Pulmonary artery endothelial cell (primary cell): ENCODE data around the gene TP53I3. TPM values are rescaled to one million over a fixed set of nuclear protein-coding genes. Genes with fewer than 3 reads are reported as not detected.
"Not testable (repeated sequence)": the region's sequence is repeated elsewhere in the genome, so short reads cannot be mapped to it uniquely, and the experiment has no call there.

ENCODE experiments used
- DNase-seq: peaks from one replicate; pipeline ENCODE4 v3.0.0-alpha.2; 2011; ENCODE audit warnings: low read depth, low spot score
- total RNA-seq: library from RNA; depleted of rRNA; stranded (reverse); fragments of >200 nt; gene quantifications from 2 replicates; pipeline ENCODE4 v1.2.3, GENCODE V29; 2014

Gene TP53I3
- total RNA-seq, 1 donor from 2014 or later, result 75.2 TPM

DNA sequence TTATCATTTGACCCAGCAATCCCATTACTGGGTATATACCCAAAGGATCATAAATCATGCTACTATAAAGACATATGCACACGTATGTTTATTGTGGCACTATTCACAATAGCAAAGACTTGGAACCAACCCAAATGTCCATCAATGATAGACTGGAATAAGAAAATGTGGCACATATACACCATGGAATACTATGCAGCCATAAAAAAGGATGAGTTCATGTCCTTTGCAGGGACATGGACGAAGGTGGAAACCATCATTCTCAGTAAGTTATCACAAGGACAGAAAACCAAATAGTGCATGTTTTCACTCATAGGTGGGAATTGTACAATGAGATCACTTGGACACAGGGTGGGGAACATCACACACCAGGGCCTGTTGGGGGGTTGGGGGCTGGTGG lies 16.1 kb upstream of the TP53I3 start:
- not testable (repeated sequence) for DNase-seq

DNA sequence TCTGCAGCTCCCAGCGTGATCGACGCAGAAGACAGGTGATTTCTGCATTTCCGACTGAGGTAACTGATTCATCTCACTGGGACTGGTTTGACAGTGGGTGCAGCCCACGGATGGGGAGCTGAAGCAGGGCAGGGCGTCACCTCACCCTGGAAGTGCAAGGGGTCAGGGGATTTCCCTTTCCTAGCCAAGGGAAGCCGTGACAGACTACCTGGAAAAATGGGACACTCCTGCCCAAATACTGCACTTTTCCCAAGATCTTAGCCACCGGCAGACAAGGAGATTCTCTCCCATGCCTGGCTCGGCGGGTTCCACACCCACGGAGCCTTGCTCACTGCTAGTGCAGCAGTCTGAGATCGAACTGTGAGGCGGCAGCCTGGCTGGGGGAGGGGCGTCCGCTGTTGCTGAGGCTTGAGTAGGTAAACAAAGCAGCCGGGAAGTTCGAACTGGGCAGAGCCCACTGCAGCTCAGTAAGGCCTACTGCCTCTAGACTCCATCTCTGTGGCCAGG lies 10.6 kb upstream of the TP53I3 start:
- not testable (repeated sequence) for DNase-seq

DNA sequence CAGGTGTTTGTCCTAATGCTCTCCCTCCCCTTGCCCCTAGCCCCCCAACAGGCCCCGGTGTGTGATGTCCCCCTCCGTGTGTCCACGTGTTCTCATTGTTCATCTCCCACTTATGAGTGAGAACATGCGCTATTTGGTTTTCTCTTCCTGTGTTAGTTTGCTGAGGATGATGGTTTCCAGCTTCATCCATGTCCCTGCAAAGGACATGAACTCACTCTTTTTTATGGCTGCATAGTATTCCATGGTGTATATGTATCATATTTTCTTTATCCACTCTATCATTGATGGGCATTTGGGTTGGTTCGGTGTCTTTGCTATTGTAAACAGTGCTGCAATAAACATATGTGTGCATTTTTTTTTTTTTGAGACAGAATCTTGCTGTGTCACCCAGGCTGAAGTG lies 8.6 kb upstream of the TP53I3 start:
- not testable (repeated sequence) for DNase-seq

DNA sequence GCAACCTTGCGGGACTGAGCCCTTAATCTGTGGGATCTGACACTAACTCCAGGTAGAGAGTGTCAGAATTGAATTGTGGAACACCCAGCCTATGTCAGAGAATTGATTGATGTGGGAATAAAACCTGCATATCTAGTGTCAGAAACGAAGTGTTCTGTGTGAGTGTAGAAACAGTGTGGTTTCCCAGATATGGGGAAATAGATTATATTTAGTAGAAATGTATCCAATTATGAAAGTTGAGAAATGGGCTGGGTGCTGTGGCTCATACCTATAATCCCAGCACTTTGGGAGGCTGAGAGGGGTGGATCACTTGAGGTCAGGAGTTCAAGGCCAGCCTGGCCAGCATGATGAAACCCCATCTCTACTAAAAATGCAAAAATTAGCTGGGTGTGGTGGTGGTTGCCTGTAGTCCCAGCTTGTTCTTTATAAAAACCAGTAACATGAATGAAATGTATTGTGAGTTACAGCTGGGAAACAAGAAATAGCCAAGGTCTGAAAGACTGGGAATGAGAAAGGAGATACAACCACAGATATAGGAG lies 4.3 kb upstream of the TP53I3 start:
- no peak for DNase-seq

DNA sequence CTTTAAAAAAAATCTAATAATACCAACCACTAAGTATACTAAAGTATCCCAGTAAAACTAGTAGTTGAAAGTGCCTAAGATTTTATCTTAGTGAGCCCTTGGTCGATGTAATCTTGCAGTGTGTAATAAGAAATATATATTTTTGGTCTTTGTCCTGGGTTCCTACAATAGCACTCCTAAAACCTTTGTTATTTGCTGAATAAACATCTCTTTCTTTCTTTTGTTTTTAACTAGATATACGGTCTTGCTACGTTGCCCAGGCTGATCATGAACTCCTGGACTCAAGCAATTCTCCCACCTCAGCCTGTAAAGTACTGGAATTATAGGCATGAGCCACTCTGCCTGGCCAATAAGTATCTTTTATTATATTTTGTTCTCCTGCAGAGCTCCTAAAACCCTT lies 2.4 kb upstream of the TP53I3 start:
- no peak for DNase-seq

DNA sequence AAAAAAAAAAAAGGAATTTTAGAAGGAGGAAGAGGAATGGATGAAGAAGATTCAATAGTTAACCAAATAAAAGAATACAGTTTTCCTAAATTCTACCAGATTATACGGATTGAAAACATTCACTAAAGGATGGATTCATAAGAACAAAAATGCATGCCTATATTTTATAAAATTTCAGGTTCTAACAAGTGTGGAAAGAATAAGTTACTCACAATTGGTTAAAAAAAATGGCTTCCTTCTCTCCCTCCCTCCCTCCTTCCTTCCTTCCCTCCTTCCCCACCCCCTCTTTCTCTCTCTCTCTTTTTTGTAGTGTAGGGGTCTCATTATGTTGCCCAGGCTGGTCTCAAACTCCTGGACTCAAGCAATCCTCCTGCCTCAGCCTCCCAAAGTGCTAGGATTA lies 1.6 kb upstream of the TP53I3 start:
- no peak for DNase-seq

DNA sequence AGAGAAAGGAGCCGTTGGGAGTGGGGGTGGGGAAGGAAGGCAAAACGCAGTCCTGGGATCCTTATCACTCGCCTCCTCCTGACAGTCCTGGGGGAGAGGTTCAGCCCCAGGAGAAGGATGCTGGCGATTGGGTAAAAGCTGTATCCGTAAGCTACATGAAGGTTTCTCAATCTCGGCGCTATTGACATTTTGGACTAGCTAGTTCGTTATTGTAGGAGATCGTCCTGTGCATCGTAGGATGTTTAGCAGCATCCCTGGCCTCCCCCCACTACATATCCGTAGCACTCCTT lies 511 bp upstream of the TP53I3 start:
- DNase-seq, result no peak

DNA sequence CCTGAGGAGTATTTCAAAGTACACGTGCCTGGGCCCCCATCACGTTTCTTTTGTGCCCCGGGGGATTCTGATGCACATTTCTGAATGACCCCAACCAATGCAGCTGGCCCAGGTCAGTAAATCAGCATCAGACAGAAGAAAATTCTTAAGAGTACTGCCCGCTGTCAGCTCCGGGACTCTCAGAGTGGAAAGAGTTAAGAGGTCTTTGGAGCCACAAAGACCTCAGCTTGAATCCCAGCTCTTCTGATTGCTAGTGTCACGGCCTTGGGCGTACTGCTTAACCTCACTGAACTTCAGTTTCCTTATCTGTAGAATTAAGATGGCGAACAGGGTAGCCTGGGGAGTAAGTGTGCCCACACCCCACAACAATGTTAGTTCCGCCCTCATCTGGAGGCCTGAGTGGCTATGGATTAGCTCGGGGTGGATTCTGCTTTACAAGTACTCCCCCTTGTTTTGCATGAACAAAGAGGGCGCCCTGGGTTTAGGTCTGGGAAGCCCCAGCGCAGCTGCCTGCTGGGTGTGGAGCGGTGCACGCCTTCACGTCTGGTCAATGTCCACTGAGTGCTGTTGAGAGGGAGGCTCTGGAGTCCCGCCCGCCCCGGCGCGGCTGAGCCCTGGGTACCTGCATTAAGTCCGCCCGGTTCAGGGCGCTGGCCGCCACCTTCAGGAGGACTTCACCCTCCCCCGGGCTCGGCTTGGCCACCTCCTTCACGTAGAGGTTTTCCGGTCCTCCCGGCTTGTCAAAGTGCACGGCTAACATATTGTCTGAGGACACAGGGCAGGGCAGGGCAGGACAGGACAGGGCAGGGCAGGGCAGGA lies 858 bp downstream of the TP53I3 start:
- peak; percentile 40 for DNase-seq

DNA sequence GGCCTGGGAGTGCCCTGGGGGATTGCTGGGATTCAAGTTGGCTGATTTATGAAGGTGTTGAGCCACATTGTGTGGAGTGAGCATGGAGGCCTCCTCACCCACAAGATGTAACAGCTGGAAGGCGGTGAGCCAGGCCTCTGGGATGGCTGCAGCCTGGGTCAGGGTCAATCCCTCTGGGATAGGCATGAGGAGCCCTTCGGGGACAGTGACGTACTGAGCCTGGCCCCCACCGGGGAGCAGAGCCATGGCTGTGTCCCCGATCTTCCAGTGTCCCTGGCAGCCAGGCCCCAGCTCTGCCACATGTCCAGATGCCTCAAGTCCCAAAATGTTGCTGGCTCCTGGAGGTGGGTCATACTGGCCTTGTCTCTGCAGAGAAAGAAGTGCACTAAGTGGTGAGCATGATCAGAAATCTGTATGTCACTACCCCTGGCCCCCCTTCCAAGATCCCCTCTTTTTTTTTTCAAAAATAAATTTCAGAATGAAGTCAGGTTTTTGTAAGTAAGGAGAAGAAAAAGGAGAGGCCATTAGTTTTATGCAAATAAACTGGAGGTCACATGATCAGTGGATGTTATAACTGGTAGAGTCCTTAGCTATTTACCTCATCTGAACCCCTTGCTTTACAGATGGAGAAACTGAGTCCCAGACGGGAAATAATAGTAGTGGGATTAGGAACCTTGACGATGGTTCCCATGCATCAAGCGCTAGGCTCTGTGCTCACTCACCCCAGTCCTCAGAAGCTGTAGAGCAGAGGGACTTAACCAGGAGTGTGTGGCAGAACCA lies 1.7 kb downstream of the TP53I3 start:
- no peak for DNase-seq

DNA sequence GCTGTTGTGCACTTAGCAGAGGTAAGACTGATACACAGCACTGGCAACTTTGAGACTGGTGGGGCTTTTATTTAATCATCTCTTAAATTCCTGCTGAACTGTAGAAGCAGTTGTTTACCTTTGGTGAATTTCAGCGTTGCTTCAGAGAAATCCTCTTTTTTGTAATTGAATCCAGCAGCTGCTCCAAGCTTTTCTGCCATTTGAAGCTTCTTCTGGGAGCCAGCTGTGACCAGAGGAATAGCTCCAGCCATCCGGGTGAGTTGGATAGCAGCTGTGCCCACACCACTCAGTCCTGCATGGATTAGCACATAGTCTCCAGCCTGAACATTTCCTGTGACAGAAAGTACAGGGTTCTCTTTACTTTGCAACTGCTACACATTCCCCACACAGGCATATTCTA lies 3.9 kb downstream of the TP53I3 start:
- no peak for DNase-seq

DNA sequence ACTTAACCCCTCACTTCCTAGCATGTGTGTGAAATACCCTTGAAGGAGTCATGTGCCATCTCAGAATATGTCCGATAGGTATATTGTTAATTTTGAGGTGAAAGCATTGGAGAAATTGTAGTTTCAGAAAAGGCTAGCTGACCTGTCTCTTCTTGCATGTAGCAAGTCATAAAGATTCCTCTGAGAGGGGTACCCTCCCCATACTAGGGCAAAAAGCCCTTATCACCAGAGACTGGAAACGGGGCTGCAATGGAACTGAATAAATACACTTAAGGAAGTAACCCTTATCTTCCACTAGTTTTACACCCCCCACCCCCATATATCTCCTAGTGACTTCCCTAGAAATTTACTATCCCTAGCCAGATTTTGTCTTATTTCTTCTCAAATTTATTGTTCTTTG lies 6.8 kb downstream of the TP53I3 start:
- DNase-seq, result no peak

DNA sequence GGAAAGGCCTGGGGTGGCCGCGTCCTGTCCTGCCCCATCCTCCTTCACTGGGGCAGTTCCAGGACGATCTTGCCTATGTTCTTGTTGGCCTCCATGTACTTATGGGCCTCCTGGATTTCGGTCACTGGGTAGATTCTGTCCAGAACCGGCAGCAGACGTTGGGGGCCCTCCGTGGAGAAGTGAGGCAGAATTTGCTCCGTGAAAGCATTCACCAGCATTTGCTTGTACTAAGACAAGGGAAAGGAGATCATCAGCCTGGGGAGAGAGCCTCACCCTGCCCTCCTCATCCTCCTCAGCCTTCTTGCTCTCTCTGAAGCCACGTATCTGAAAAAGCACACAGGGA lies 7.1 kb downstream of the TP53I3 start:
- DNase-seq, result no peak

DNA sequence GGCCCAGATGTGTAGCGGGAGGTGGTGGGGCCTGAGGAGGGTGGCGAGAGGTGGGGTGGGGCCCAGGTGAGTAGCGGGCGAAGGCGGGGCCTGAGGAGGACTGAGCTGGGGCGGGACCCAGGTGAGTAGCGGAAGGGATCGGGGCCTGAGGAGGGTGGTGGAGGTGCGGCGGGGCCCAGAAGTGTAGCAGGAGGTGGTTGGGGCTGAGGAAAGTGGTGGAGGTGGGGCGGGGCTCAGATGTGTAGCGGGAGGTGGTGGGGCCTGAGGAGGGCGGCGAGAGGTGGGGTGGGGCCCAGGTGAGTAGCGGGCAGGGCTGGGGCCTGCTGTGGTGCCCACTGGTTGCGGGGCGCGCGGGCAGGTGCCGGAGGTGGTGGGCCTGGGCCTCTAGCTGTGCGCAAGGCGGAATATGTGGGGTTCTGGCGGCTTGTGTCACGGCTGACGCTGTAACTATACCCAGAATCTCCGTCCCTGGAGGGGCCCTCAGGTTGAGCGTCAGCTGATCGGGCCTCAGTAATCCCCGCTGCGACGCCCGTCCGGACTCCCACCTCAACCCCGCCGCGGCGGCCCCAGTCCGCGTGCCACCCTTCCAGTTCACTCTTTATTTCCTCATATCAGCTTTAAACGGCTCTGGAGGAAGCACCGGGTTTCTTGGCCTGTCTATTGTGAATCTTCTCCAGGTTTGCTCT lies 7.6 kb downstream of the TP53I3 start:
- no peak for DNase-seq

DNA sequence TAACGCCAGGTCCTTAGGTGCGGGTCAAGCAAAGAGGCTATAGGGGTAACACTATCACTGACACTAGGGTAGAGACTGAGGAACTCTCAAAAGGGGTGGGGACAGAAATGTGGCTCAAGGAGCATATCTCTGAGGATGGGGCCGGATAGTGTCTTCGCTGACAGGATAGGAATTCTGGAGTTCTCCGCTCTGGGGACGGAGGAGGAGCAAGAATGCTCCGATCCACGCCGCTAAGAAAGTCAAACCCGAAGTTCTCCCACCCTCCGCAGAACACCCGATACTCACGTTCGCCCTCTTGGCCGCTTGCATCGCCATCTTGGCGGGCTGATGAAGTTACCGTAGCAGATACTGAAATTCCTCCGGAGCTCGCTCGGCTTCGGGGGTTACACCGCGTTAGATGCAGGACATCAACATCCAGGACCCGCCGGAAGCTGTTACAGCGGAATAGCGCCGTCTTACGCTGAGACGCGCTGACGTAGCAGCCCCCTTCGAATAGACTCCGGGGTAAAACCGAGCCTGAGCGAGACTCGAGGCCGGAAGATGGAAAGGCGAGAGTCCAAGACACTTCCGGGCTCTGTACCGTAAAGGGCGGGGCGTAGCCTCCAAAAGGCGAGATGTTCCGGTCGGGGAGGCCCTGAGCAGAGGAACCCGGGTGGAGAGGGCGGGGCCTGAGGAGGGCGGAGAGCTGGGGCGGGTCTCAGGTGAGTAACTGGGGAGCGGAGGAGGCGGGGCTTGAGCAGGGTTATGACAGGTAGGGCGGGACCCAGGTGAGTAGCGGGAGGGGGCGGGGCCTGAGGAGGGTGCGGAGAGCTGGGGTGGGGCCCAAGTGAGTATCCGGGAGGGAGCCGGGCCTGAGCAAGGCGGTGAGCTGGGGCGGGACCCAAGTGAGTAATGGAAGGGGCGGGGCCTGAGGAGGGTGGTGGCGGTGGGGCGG lies 8.5 kb downstream of the TP53I3 start, which contains the start of gene SF3B6:
Gene SF3B6, minus strand, starts transcription at position 412 of the 934 bp plus-strand sequence. Its CDS starts 97 bp downstream, at position 315.
- peak; percentile 93 for DNase-seq

DNA sequence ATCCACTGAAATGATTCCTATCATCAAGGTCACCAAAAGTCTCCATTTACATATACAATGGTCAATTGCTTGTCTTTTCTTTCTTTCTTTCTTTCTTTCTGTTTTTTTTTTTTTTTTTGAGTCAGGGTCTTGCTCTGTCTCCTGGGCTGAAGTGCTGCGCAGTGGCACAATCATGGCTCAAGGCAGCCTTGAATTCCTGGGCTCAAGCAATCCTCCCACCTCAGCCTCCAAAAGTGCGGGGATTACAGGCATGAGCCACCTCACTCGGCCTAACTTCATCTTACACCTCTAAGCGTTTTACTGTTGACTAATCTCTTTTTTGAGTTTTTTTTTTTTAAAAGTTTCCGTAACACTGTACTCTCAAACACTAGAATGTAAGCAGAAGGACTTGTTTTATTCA lies 9.4 kb downstream of the TP53I3 start:
- no peak for DNase-seq

DNA sequence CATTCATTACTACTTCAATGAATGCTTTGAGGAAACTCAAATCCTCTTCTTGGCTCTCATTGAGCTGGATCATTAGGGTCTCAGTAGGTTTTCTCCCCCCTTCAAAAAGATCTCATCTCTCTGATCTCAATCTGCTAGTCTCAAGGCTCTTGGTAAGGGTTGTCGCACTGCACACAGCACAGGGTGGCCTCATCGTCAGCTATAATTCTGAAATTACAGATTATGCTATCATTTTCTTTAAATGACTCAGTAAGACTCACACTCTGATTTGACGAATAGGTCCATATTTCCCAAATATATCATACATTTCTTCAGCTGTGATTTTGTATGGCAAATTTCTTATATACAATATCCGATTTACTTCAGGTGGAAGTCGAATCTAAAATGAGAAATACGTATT lies 10.8 kb downstream of the TP53I3 start:
- no peak for DNase-seq

DNA sequence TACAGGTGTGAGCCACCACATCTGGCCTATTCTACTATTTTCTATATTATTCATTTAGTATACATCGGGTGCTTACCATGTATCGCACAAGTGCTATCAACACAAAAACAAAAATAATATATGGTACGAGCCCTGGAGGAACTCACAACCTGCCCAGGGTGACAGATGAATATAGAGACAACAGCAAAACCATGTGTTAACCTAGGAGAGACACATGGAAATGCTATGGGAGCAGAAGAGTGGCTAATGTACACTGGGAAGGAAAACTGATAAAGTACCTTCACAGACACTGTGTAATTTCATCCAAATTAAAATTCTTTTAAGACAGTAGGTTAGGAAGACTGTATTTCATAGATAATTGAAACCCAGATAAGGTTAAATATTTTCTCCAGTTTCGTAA lies 12.4 kb downstream of the TP53I3 start:
- no peak for DNase-seq

DNA sequence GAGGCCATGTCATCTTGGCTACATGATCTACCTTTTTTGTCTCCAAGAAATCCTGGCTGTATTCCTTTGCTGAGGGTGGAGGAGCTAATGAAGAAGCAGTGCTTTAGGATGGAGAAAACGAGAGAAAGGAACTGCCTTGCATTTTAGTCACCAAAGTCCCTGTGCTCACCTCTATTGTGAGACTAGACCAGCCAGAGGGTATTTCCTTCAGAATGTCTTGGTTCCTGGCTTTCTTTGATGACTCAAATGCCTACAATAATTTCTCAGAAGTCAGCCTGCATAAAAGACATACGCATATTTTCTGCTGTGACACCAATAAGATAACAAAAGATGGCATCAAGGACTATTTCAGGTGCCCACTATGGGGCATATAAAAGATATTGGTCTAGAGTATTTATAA lies 19.3 kb downstream of the TP53I3 start:
- DNase-seq, result no peak

DNA sequence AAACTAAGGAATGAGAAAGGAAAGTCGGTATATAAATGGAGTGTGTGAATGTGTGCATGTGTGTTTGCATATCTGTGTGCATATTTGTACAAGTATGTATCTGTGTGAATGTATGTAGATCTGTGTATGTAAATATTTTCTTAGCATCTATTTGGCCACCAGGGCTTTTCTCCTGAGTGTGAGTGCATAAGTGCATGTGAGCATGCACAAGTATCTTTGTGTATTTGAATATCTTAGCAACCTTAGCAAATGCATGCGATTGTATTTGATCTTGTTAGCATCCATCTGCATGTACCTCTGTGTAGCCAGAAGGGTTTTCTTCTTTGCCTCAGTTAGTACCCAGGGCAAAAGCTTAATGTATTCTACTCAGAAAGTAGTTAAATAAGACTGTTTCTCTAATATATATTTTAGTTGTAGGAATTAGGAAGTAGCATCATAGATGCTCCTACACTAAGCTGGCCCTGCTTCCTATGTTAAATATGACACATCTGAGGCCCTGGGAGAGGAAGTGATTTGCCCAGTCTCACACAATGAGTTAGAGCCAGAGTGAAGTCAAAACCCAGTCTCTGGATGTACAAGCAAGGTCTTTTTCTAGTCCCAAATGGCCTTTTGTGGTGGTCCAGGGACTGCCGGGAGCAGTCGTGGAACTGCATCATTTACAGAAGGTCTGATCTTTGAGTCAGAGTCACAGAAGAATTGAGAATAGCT lies 25.9 kb downstream of the TP53I3 start:
- DNase-seq, result no peak

DNA sequence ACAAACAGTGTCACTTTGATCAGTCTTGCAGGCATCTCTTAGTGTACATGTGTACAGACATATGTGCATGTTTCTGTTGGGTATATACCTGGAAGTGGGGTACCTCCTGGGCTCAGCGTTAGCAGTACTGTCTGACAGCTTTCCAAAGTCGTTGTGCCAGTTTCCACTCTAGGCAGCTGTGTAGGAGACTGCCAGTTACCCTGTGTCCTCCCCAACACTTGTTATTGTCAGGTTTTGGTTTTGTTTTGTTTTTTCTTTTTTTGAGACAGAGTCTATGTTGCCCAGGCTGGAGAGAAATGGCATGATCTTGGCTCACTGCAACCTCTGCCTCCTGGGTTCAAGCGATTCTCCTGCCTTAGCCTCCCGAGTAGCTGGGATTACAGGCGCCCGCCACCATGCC lies 28.9 kb downstream of the TP53I3 start:
- DNase-seq, result no peak
